ENCODE results near the gene FAM72A.

FAM72A gene

GRCh38 chr1:206143537-206144172, 59.0 kb downstream of the FAM72A start:
- Histone ChIP-seq H3F3A (ENCODE audit: control insufficient read depth, insufficient read depth) (no peaks in the 10 kb centered on the region), H3K36me3 (ENCODE audit: control insufficient read depth, low read length) (no peaks in the 10 kb centered on the region)

DNA sequence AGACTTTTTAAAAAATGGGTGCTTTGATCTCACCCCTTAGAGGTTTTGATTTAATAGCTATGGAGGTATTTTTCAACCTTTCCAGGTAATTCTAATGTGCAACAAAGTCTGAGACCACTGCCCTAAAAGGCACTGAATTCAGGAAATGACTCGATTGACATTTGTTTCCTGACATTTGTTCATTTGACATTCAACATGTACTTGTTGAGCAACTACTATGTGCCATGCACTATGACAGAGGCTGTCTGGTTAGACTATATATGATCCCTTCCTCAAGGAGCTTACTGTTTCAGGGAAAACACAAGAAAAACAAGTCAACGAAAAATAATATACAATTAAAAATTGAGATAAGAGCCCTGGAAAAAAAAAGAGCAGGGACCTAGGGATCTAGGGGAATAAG, 59.9 kb downstream of the FAM72A start:
- Histone ChIP-seq H3K4me1 (ENCODE audit: control insufficient read depth, low read length) (no peaks in the 10 kb centered on the region), H4K20me1 (ENCODE audit: control insufficient read depth, insufficient read depth, low read depth, low read length) (no peaks in the 10 kb centered on the region), H3K79me2 (ENCODE audit: control insufficient read depth, low read length) (no peaks in the 10 kb centered on the region), H3K4me3 (ENCODE audit: low read length) (no peak overlapping the region), H3K9me2 (replicated peaks; ENCODE audit: control insufficient read depth, low read length) (no peaks in the 10 kb centered on the region), H3F3A (ENCODE audit: control insufficient read depth, insufficient read depth) (no peaks in the 10 kb centered on the region), H3K4me2 (ENCODE audit: low read length) (no peak overlapping the region), H3K36me3 (ENCODE audit: control insufficient read depth, low read length) (no peaks in the 10 kb centered on the region), H3K9me3 (ENCODE audit: control insufficient read depth, insufficient read depth, low read length) (no peaks in the 10 kb centered on the region), H3K27me3 (ENCODE audit: control insufficient read depth, low read length) (peaks cover 45% of the 10 kb centered on the region), H3K27ac (ENCODE audit: low read depth, low read length) (no peak overlapping the region)
- TF ChIP-seq, protein P1, sequence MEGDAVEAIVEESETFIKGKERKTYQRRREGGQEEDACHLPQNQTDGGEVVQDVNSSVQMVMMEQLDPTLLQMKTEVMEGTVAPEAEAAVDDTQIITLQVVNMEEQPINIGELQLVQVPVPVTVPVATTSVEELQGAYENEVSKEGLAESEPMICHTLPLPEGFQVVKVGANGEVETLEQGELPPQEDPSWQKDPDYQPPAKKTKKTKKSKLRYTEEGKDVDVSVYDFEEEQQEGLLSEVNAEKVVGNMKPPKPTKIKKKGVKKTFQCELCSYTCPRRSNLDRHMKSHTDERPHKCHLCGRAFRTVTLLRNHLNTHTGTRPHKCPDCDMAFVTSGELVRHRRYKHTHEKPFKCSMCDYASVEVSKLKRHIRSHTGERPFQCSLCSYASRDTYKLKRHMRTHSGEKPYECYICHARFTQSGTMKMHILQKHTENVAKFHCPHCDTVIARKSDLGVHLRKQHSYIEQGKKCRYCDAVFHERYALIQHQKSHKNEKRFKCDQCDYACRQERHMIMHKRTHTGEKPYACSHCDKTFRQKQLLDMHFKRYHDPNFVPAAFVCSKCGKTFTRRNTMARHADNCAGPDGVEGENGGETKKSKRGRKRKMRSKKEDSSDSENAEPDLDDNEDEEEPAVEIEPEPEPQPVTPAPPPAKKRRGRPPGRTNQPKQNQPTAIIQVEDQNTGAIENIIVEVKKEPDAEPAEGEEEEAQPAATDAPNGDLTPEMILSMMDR (IDR thresholded peaks at IDR 0.05; ENCODE audit: low read depth, low read length, poor library complexity, severe bottlenecking), result no peak
- TF ChIP-seq EZH2phosphoT487 (IDR thresholded peaks at IDR 0.05; ENCODE audit: borderline replicate concordance, low read length), result no peak

More at GRCh38 chr1:206143537-206144172, 59.0 kb downstream of the FAM72A start:
- no peak for TF ChIP-seq EZH2phosphoT487 (IDR thresholded peaks at IDR 0.05; ENCODE audit: borderline replicate concordance, low read length)
- TF ChIP-seq, protein P1 (IDR thresholded peaks at IDR 0.05; ENCODE audit: low read depth, low read length, poor library complexity, severe bottlenecking), result no peak
- Histone ChIP-seq H3K27ac (ENCODE audit: low read depth, low read length) (no peak overlapping the region), H3K4me1 (ENCODE audit: control insufficient read depth, low read length) (no peaks in the 10 kb centered on the region), H3K4me3 (ENCODE audit: low read length) (no peak overlapping the region), H3K79me2 (ENCODE audit: control insufficient read depth, low read length) (no peaks in the 10 kb centered on the region), H3K9me3 (ENCODE audit: control insufficient read depth, insufficient read depth, low read length) (no peaks in the 10 kb centered on the region), H4K20me1 (ENCODE audit: control insufficient read depth, insufficient read depth, low read depth, low read length) (no peaks in the 10 kb centered on the region), H3K9me2 (replicated peaks; ENCODE audit: control insufficient read depth, low read length) (no peaks in the 10 kb centered on the region), H3K27me3 (ENCODE audit: control insufficient read depth, low read length) (peaks cover 38% of the 10 kb centered on the region), H3K4me2 (ENCODE audit: low read length) (no peak overlapping the region)

- no peak overlapping the region for H3K4me2 ChIP-seq (ENCODE audit: low read length)
- H3K27me3 ChIP-seq (ENCODE audit: control insufficient read depth, low read length), result peaks cover 47% of the 10 kb centered on the region
- no peak overlapping the region for H3K27ac ChIP-seq (ENCODE audit: low read depth, low read length)
Measured at GRCh38 chr1:206142011-206142410, 60.6 kb downstream of the FAM72A start.

More at GRCh38 chr1:206142011-206142410, 60.6 kb downstream of the FAM72A start:
- no peaks in the 10 kb centered on the region for H3K36me3 ChIP-seq (ENCODE audit: control insufficient read depth, low read length)
- H3F3A ChIP-seq (ENCODE audit: control insufficient read depth, insufficient read depth), result no peaks in the 10 kb centered on the region
- no peaks in the 10 kb centered on the region for H3K79me2 ChIP-seq (ENCODE audit: control insufficient read depth, low read length)
- H4K20me1 ChIP-seq (ENCODE audit: control insufficient read depth, insufficient read depth, low read depth, low read length), result no peaks in the 10 kb centered on the region
- TF ChIP-seq, protein P1 (IDR thresholded peaks at IDR 0.05; ENCODE audit: low read depth, low read length, poor library complexity, severe bottlenecking), result no peak
- no peak for TF ChIP-seq EZH2phosphoT487 (IDR thresholded peaks at IDR 0.05; ENCODE audit: borderline replicate concordance, low read length)
- H3K4me3 ChIP-seq (ENCODE audit: low read length), result no peak overlapping the region
- no peaks in the 10 kb centered on the region for H3K9me3 ChIP-seq (ENCODE audit: control insufficient read depth, insufficient read depth, low read length)
- H3K4me1 ChIP-seq (ENCODE audit: control insufficient read depth, low read length), result no peaks in the 10 kb centered on the region
- no peaks in the 10 kb centered on the region for H3K9me2 ChIP-seq (replicated peaks; ENCODE audit: control insufficient read depth, low read length)

Data from DOHH2 (cell line).